Loucy (cell line): ENCODE data around the gene PRPF18.

Experiments used
- H2AFZ ChIP-seq: fragments of 200-600 bp; sonication (generic); 2 replicates; pipeline ENCODE4 v1.6.0; 2016; ENCODE audit warnings: antibody characterized with exemption, mild to moderate bottlenecking, low read length, moderate library complexity
- H3F3A ChIP-seq: fragments of 200-600 bp; 2 replicates; pipeline ENCODE4 v1.6.0; 2016; ENCODE audit warnings: antibody characterized with exemption, low read depth, mild to moderate bottlenecking
- H3K27me3 ChIP-seq: fragments of 200-600 bp; sonication (generic); 2 replicates; pipeline ENCODE4 v1.6.1; 2014; ENCODE audit warnings: low read length, mild to moderate bottlenecking; ENCODE audit not compliant: insufficient read depth, poor library complexity, severe bottlenecking
- H3K36me3 ChIP-seq: fragments of 200-600 bp; sonication (generic); 2 replicates; pipeline ENCODE4 v1.6.1; 2016; ENCODE audit warnings: low read length; ENCODE audit not compliant: insufficient read depth
- H3K4me1 ChIP-seq: fragments of 200-600 bp; sonication (generic); 2 replicates; pipeline ENCODE4 v1.5.1; 2014; ENCODE audit warnings: low read length, mild to moderate bottlenecking; ENCODE audit not compliant: insufficient read depth, poor library complexity, severe bottlenecking
- H3K4me2 ChIP-seq: fragments of 200-600 bp; sonication (generic); 2 replicates; pipeline ENCODE4 v1.6.0; 2014; ENCODE audit warnings: antibody characterized with exemption, low read length, low read depth, mild to moderate bottlenecking; ENCODE audit not compliant: poor library complexity, severe bottlenecking
- H3K4me3 ChIP-seq: fragments of 200-600 bp; sonication (generic); 2 replicates; pipeline ENCODE4 v1.5.1; 2014; ENCODE audit warnings: low read length, mild to moderate bottlenecking, mixed read lengths; ENCODE audit not compliant: poor library complexity, severe bottlenecking
- H3K79me2 ChIP-seq: fragments of 200-600 bp; sonication (generic); 2 replicates; pipeline ENCODE4 v1.6.1; 2014; ENCODE audit warnings: low read length; ENCODE audit not compliant: insufficient read depth
- H3K9ac ChIP-seq: fragments of 200-600 bp; sonication (generic); 2 replicates; pipeline ENCODE4 v1.6.0; 2014; ENCODE audit warnings: mild to moderate bottlenecking, low read depth, low read length, moderate library complexity; ENCODE audit not compliant: poor library complexity, severe bottlenecking
- H3K9me2 ChIP-seq: fragments of 200-600 bp; sonication (generic); replicated peaks from 2 replicates; pipeline ENCODE4 v1.6.1; 2016; ENCODE audit warnings: low read depth, low read length, mixed read lengths
- H3K9me3 ChIP-seq: fragments of 200-600 bp; sonication (generic); 2 replicates; pipeline ENCODE4 v1.6.1; 2014; ENCODE audit warnings: mild to moderate bottlenecking, antibody characterized with exemption, low read length, low read depth; ENCODE audit not compliant: insufficient read depth
- H4K20me1 ChIP-seq: fragments of 200-600 bp; sonication (generic); 2 replicates; pipeline ENCODE4 v1.6.0; 2014; ENCODE audit warnings: antibody characterized with exemption, low read length, mild to moderate bottlenecking; ENCODE audit not compliant: insufficient read depth, poor library complexity, severe bottlenecking
- EZH2phosphoT487 ChIP-seq: fragments of 200-600 bp; IDR thresholded peaks from 2 replicates; pipeline ENCODE4 v1.6.1; 2018; ENCODE audit warnings: antibody characterized with exemption, mild to moderate bottlenecking, moderate library complexity, borderline replicate concordance
- TF ChIP-seq, protein P1 (sequence below): fragments of 200-600 bp; sonication (generic); conservative IDR thresholded peaks from 2 replicates; pipeline ENCODE4 v1.5.1; 2014; ENCODE audit warnings: mild to moderate bottlenecking, antibody characterized with exemption, low read length

PRPF18 gene

DNA sequence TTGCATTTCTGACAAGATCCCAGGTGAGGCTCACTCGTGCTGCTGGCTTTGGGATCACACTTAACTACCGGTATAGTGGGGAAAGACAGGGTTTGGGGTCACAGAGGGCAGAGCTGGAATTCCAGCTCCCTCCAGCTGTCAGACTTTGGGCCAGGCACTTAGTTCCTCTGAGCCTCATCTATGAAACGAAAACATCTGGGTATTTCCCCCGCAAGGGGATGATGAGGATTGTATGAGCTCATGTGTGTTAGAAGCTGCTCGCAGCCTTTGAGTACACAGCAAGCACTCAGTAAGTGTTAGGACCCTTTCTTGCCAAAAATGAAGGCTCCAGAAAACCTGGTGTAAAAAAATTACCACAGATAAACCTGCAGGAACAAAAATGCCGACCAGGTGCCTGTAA is 66.1 kb downstream of the PRPF18 start:
- H3K36me3 ChIP-seq = no peaks in the 10 kb centered on the region
- H3K4me2 ChIP-seq = no peak overlapping the region
- H2AFZ ChIP-seq = no peak overlapping the region
- no peaks in the 10 kb centered on the region for H3K27me3 ChIP-seq
- no peaks in the 10 kb centered on the region for H3K9me2 ChIP-seq
- no peaks in the 10 kb centered on the region for H3K79me2 ChIP-seq
- no peaks in the 10 kb centered on the region for H3F3A ChIP-seq
- no peak overlapping the region for H3K4me3 ChIP-seq
- H4K20me1 ChIP-seq = no peaks in the 10 kb centered on the region
- H3K9ac ChIP-seq = no peak overlapping the region
- no peaks in the 10 kb centered on the region for H3K9me3 ChIP-seq
- TF ChIP-seq EZH2phosphoT487 = no peak
- TF ChIP-seq, protein P1, sequence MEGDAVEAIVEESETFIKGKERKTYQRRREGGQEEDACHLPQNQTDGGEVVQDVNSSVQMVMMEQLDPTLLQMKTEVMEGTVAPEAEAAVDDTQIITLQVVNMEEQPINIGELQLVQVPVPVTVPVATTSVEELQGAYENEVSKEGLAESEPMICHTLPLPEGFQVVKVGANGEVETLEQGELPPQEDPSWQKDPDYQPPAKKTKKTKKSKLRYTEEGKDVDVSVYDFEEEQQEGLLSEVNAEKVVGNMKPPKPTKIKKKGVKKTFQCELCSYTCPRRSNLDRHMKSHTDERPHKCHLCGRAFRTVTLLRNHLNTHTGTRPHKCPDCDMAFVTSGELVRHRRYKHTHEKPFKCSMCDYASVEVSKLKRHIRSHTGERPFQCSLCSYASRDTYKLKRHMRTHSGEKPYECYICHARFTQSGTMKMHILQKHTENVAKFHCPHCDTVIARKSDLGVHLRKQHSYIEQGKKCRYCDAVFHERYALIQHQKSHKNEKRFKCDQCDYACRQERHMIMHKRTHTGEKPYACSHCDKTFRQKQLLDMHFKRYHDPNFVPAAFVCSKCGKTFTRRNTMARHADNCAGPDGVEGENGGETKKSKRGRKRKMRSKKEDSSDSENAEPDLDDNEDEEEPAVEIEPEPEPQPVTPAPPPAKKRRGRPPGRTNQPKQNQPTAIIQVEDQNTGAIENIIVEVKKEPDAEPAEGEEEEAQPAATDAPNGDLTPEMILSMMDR = no peak
- H3K4me1 ChIP-seq = peaks cover 28% of the 10 kb centered on the region

DNA sequence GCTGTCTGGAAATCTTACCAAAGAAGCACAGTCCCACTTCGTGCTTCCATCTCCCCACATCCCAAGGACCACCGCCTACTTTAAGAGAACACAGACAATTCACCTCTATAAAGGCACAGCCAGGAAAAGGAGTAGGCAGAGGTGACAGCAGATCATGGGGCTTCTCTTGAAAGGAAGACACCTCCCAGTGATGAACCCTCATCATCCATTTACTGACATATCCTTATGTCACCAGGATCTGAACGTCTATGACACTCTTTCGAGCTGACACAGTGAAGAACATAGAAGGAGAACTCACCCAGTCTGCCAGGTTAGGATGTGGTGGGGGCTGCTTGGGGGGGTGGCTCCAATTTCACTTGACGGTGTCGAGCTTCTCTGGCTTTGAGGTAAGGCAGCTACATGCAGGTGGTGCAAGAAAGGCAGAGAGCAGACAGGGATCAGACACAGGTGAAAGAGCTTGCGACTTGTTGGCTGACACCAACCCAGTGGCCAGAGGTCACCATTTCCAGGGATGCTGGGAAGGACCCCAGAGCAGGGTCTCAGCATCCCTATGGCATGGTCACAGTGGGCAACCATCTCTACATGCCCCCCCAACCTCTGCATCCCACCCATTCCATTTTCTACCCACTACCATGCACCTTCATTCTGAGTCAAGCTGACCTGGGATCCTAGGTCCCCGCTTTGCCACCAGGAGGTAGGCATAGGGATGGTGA is 67.5 kb downstream of the PRPF18 start:
- H2AFZ ChIP-seq = no peak overlapping the region
- H3K9ac ChIP-seq = no peak overlapping the region
- no peaks in the 10 kb centered on the region for H3K36me3 ChIP-seq
- no peaks in the 10 kb centered on the region for H3K9me2 ChIP-seq
- no peak for TF ChIP-seq EZH2phosphoT487
- TF ChIP-seq, protein P1 = no peak
- H3F3A ChIP-seq = no peaks in the 10 kb centered on the region
- peaks cover 14% of the 10 kb centered on the region for H3K4me1 ChIP-seq
- no peaks in the 10 kb centered on the region for H3K9me3 ChIP-seq
- no peaks in the 10 kb centered on the region for H3K27me3 ChIP-seq
- H4K20me1 ChIP-seq = no peaks in the 10 kb centered on the region
- H3K4me3 ChIP-seq = no peak overlapping the region
- H3K4me2 ChIP-seq = no peak overlapping the region
- no peaks in the 10 kb centered on the region for H3K79me2 ChIP-seq

DNA sequence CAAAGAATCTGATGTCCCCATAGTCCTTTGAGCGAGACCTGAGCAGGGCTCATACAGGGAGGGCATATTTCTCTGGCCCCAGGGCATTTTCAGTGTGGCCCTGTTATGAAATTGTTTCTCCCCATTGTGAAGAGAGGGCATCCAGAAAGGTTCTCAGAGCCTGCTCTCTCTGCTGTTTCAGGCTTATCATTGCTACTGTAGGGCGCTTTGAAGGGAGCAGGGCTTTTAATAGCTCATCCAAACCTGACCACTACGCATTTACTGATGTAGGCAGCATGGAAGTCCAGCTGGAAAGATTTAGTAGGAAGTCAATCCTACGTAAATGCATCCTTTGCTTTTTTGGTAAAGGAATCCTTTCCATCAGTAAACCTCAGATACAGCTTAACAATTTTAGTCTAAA is 68.1 kb downstream of the PRPF18 start:
- Histone ChIP-seq H3K4me2 (no peak overlapping the region), H2AFZ (no peak overlapping the region), H3F3A (no peaks in the 10 kb centered on the region), H3K9me2 (no peaks in the 10 kb centered on the region), H4K20me1 (no peaks in the 10 kb centered on the region), H3K27me3 (no peaks in the 10 kb centered on the region), H3K4me3 (no peak overlapping the region), H3K9ac (no peak overlapping the region), H3K79me2 (no peaks in the 10 kb centered on the region), H3K4me1 (peaks cover 8% of the 10 kb centered on the region), H3K9me3 (no peaks in the 10 kb centered on the region), H3K36me3 (no peaks in the 10 kb centered on the region)
- TF ChIP-seq EZH2phosphoT487 = no peak
- TF ChIP-seq, protein P1 = no peak
